SK-N-SH (cell line): ENCODE data around the gene PGRMC2. TPM values are rescaled to one million over a fixed set of nuclear protein-coding genes. Genes with fewer than 3 reads are reported as not detected.

Source experiments
- CTCF ChIA-PET: fragments of 300-600, 350-600 bp; formaldehyde crosslinking; extraction: SDS; loops from one replicate; lab custom pipeline; 2021; lab: Yijun Ruan, JAX
- POLR2A ChIA-PET: fragments of 350-600 bp; sonication (Branson Sonifier 250); formaldehyde crosslinking; extraction: SDS; loops from one replicate; lab custom pipeline; 2020; ENCODE audit warnings: antibody characterized with exemption, inconsistent platforms; lab: Yijun Ruan, JAX
- DNase-seq: peaks from one replicate; pipeline ENCODE4 v3.0.0; 2012
- H2AFZ ChIP-seq: fragments of 200-600 bp; sonication (generic); 2 replicates; pipeline ENCODE4 v1.8.1; 2016; ENCODE audit warnings: antibody characterized with exemption, mild to moderate bottlenecking, low read depth
- H3F3A ChIP-seq: fragments of 200-600 bp; sonication (generic); replicated peaks from 2 replicates; pipeline ENCODE3; 2016; ENCODE audit warnings: antibody characterized with exemption, mild to moderate bottlenecking; ENCODE audit not compliant: insufficient read depth
- H3K27ac ChIP-seq, 2 experiments: fragments of 200-500 bp in 1 of 2; fragments of 200-600 bp in 1 of 2; sonication (Bioruptor generic) in 1 of 2; sonication (generic), shearing (Covaris generic) in 1 of 2; 2 replicates each; pipeline versions ENCODE4 v1.5.1 to v1.6.1; 2014 to 2016; ENCODE audit warnings: low read depth in 2 of 2, inconsistent platforms in 1 of 2, low read length in 1 of 2, mild to moderate bottlenecking in 1 of 2, mixed read lengths in 1 of 2
- H3K27me3 ChIP-seq: fragments of 200-600 bp; sonication (generic), shearing (Covaris generic); 2 replicates; pipeline ENCODE4 v1.6.1; 2016; ENCODE audit warnings: mixed run types; ENCODE audit not compliant: insufficient read depth
- H3K36me3 ChIP-seq, 2 experiments: fragments of 200-500 bp in 1 of 2; fragments of 200-600 bp in 1 of 2; sonication (Bioruptor generic) in 1 of 2; sonication (generic) in 1 of 2; replicated peaks in 1 of 2; 2 replicates each; pipeline versions ENCODE3 to v1.5.1; 2014 to 2016; ENCODE audit warnings: low read length in 1 of 2, mild to moderate bottlenecking in 1 of 2; ENCODE audit not compliant: insufficient read depth in 2 of 2, control insufficient read depth in 1 of 2
- H3K4me1 ChIP-seq, 2 experiments: fragments of 200-500 bp in 1 of 2; fragments of 200-600 bp in 1 of 2; sonication (Bioruptor generic) in 1 of 2; sonication (generic), shearing (Covaris generic) in 1 of 2; 2 replicates each; pipeline versions ENCODE4 v1.5.1 to v1.6.1; 2014 to 2016; ENCODE audit warnings: low read depth in 1 of 2, low read length in 1 of 2, mixed run types in 1 of 2; ENCODE audit not compliant: insufficient read depth in 2 of 2, control insufficient read depth in 1 of 2
- H3K4me2 ChIP-seq: fragments of 200-600 bp; sonication (generic), shearing (Covaris generic); 2 replicates; pipeline ENCODE4 v1.6.1; 2017; ENCODE audit warnings: mixed run types
- H3K4me3 ChIP-seq, 2 experiments: fragments of 200-500 bp in 1 of 2; fragments of 200-600 bp in 1 of 2; sonication (Bioruptor generic) in 1 of 2; sonication (generic), shearing (Covaris generic) in 1 of 2; 2 replicates each; pipeline versions ENCODE4 v1.5.1 to v1.8.1; 2014 to 2016; ENCODE audit warnings: low read depth in 2 of 2, inconsistent platforms in 1 of 2, low read length in 1 of 2, mild to moderate bottlenecking in 1 of 2, mixed read lengths in 1 of 2, moderate library complexity in 1 of 2
- H3K79me2 ChIP-seq: fragments of 200-600 bp; sonication (generic); 2 replicates; pipeline ENCODE4 v1.8.1; 2017; ENCODE audit warnings: mild to moderate bottlenecking; ENCODE audit not compliant: insufficient read depth
- H3K9ac ChIP-seq: fragments of 200-600 bp; sonication (generic); 2 replicates; pipeline ENCODE4 v1.6.1; 2017; ENCODE audit warnings: mixed run types
- H3K9me2 ChIP-seq: fragments of 200-600 bp; sonication (generic); 2 replicates; pipeline ENCODE4 v1.6.1; 2017; ENCODE audit warnings: mixed run types
- H3K9me3 ChIP-seq: fragments of 200-600 bp; sonication (generic); 2 replicates; pipeline ENCODE4 v1.6.1; 2017; ENCODE audit warnings: mixed run types, mild to moderate bottlenecking, moderate library complexity
- H4K20me1 ChIP-seq: fragments of 200-600 bp; sonication (generic); 2 replicates; pipeline ENCODE4 v1.6.1; 2017; ENCODE audit warnings: mild to moderate bottlenecking, mixed run types; ENCODE audit not compliant: insufficient read depth
- CHD2 ChIP-seq: fragments of 150-350 bp; IDR thresholded peaks from 2 replicates; pipeline ENCODE4 v1.6.1; 2018; ENCODE audit warnings: low read length; ENCODE audit not compliant: partially characterized antibody
- FOSL2 ChIP-seq: IDR thresholded peaks from 2 replicates; pipeline ENCODE4 v1.4.0; 2012; ENCODE audit warnings: low read depth, mild to moderate bottlenecking, moderate library complexity, borderline replicate concordance
- FOXJ3 ChIP-seq: sonication (generic); formaldehyde crosslinking; IDR thresholded peaks from 2 replicates; pipeline ENCODE4 v1.5.1; 2020; ENCODE audit warnings: mild to moderate bottlenecking, missing genetic modification reagents
- NRF1 ChIP-seq: IDR thresholded peaks from 2 replicates; pipeline ENCODE4 v1.6.1; 2012; ENCODE audit warnings: low read depth, mild to moderate bottlenecking, low read length
- RAD21 ChIP-seq: IDR thresholded peaks from 2 replicates; pipeline ENCODE4 v1.6.1; 2012; ENCODE audit warnings: mild to moderate bottlenecking, low read length
- SMC3 ChIP-seq: IDR thresholded peaks from 2 replicates; pipeline ENCODE4 v1.6.1; 2012; ENCODE audit warnings: low read depth, low read length, improper control_type of control experiment
- TCF12 ChIP-seq: IDR thresholded peaks from 2 replicates; pipeline ENCODE4 v1.4.0; 2012
- TEAD4 ChIP-seq: IDR thresholded peaks from 2 replicates; pipeline ENCODE4 v1.4.0; 2012; ENCODE audit warnings: mild to moderate bottlenecking, borderline replicate concordance; ENCODE audit not compliant: insufficient read depth
- USF2 ChIP-seq: fragments of 150-350 bp; IDR thresholded peaks from 2 replicates; pipeline ENCODE4 v1.6.1; 2017; ENCODE audit warnings: antibody characterized with exemption, low read length, low read depth, borderline replicate concordance
- WGBS: methylation state at CpG from one replicate; pipeline ENCODE4 v1.1.6; 2017; ENCODE audit warnings: low lambda C conversion rate; 5-methylcytosine and 5-hydroxymethylcytosine counted together
- polyA plus RNA-seq, 3 experiments: library from polyadenylated mRNA; depleted of rRNA; stranded (reverse); fragments of >200 nt; gene quantifications; 2 replicates each; pipeline ENCODE4 v1.2.3, GENCODE V29; 2012
- TF ChIP-seq, protein P1 (sequence below): fragments of 150-350 bp; IDR thresholded peaks from 2 replicates; pipeline ENCODE4 v1.6.1; 2016; ENCODE audit warnings: mild to moderate bottlenecking, low read depth, low read length
- TF ChIP-seq, protein P2 (sequence below): IDR thresholded peaks from 2 replicates; pipeline ENCODE4 v1.4.0; 2012; ENCODE audit warnings: low read depth, borderline replicate concordance
- TF ChIP-seq, protein P3 (sequence below): IDR thresholded peaks from 2 replicates; pipeline ENCODE4; 2012
- TF ChIP-seq, protein P4 (sequence below): fragments of 200-600 bp; sonication (generic); IDR thresholded peaks from 2 replicates; pipeline ENCODE4 v1.6.1; 2017; ENCODE audit warnings: antibody characterized with exemption, mild to moderate bottlenecking, moderate library complexity

PGRMC2 gene
- polyA plus RNA-seq, 1 of the 3 experiments (the other 2 are of a cell fraction) = 18.2 TPM

GRCh38 chr4:128277856-128278255 is 9.8 kb downstream of the PGRMC2 start:
- Histone ChIP-seq H3K9me2 (no peaks in the 10 kb centered on the region), H3K36me3 (peaks cover 32 to 77% of the 10 kb centered on the region in 2 experiments), H3K4me3 (no peak overlapping the region), H3K4me2 (no peak overlapping the region), H3K79me2 (peaks cover 100% of the 10 kb centered on the region), H2AFZ (no peak overlapping the region), H3K4me1 (peaks cover 0 to 14% of the 10 kb centered on the region in 2 experiments; a peak in 2 of 4 replicates), H4K20me1 (peaks cover 10% of the 10 kb centered on the region), H3K27me3 (no peaks in the 10 kb centered on the region), H3K9ac (no peak overlapping the region), H3K9me3 (0 out of 2 replicates have a peak, but pooled peaks cover 4% of the 10 kb centered on the region), H3K27ac (no peak overlapping the region), H3F3A (peaks cover 47% of the 10 kb centered on the region)
- 98% methylated on average over 3 of the region's 3 CpGs for WGBS
- POLR2A ChIA-PET = no interaction called here
- DNase-seq = no peak
- CTCF ChIA-PET = no interaction called here
- TF ChIP-seq, protein P1, sequence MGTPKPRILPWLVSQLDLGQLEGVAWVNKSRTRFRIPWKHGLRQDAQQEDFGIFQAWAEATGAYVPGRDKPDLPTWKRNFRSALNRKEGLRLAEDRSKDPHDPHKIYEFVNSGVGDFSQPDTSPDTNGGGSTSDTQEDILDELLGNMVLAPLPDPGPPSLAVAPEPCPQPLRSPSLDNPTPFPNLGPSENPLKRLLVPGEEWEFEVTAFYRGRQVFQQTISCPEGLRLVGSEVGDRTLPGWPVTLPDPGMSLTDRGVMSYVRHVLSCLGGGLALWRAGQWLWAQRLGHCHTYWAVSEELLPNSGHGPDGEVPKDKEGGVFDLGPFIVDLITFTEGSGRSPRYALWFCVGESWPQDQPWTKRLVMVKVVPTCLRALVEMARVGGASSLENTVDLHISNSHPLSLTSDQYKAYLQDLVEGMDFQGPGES = no peak
- TF ChIP-seq CHD2 (no peak), SMC3 (no peak), TEAD4 (no peak), TCF12 (no peak), RAD21 (no peak), USF2 (no peak), FOSL2 (no peak), FOXJ3 (CRISPR knock-in tag) (no peak), NRF1 (no peak)
- TF ChIP-seq, protein P2, sequence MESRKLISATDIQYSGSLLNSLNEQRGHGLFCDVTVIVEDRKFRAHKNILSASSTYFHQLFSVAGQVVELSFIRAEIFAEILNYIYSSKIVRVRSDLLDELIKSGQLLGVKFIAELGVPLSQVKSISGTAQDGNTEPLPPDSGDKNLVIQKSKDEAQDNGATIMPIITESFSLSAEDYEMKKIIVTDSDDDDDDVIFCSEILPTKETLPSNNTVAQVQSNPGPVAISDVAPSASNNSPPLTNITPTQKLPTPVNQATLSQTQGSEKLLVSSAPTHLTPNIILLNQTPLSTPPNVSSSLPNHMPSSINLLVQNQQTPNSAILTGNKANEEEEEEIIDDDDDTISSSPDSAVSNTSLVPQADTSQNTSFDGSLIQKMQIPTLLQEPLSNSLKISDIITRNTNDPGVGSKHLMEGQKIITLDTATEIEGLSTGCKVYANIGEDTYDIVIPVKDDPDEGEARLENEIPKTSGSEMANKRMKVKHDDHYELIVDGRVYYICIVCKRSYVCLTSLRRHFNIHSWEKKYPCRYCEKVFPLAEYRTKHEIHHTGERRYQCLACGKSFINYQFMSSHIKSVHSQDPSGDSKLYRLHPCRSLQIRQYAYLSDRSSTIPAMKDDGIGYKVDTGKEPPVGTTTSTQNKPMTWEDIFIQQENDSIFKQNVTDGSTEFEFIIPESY = no peak
- TF ChIP-seq, protein P3, sequence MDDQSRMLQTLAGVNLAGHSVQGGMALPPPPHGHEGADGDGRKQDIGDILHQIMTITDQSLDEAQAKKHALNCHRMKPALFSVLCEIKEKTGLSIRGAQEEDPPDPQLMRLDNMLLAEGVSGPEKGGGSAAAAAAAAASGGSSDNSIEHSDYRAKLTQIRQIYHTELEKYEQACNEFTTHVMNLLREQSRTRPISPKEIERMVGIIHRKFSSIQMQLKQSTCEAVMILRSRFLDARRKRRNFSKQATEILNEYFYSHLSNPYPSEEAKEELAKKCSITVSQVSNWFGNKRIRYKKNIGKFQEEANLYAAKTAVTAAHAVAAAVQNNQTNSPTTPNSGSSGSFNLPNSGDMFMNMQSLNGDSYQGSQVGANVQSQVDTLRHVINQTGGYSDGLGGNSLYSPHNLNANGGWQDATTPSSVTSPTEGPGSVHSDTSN = no peak
- TF ChIP-seq, protein P4, sequence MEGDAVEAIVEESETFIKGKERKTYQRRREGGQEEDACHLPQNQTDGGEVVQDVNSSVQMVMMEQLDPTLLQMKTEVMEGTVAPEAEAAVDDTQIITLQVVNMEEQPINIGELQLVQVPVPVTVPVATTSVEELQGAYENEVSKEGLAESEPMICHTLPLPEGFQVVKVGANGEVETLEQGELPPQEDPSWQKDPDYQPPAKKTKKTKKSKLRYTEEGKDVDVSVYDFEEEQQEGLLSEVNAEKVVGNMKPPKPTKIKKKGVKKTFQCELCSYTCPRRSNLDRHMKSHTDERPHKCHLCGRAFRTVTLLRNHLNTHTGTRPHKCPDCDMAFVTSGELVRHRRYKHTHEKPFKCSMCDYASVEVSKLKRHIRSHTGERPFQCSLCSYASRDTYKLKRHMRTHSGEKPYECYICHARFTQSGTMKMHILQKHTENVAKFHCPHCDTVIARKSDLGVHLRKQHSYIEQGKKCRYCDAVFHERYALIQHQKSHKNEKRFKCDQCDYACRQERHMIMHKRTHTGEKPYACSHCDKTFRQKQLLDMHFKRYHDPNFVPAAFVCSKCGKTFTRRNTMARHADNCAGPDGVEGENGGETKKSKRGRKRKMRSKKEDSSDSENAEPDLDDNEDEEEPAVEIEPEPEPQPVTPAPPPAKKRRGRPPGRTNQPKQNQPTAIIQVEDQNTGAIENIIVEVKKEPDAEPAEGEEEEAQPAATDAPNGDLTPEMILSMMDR = no peak
